K562 (cell line): ENCODE results near the gene TNFSF13. TPM values are rescaled to one million over a fixed set of nuclear protein-coding genes. Genes with fewer than 3 reads are reported as not detected.

ENCODE experiments used
- BRD4 ChIP-seq: fragments of 200-600 bp; sonication (generic); IDR thresholded peaks from 2 replicates; pipeline ENCODE4 v1.6.1; 2017; ENCODE audit warnings: inconsistent platforms
- CREM ChIP-seq: IDR thresholded peaks from 2 replicates; pipeline ENCODE4 v1.6.1; 2014; ENCODE audit warnings: antibody characterized with exemption, low read depth
- MYC ChIP-seq, 2 experiments: fragments of 250-450 bp in 1 of 2; sonication (Bioruptor Pico) in 1 of 2; IDR thresholded peaks; 2 replicates each; pipeline versions ENCODE4 v1.5.1 to v1.6.1; 2012 to 2021; ENCODE audit warnings: low read depth in 2 of 2, borderline replicate concordance in 1 of 2, improper control_type of control experiment in 1 of 2, low read length in 1 of 2, mild to moderate bottlenecking in 1 of 2, moderate library complexity in 1 of 2
- NFIC ChIP-seq: fragments of 450-650 bp; IDR thresholded peaks from 2 replicates; pipeline ENCODE4 v1.6.1; 2017; ENCODE audit warnings: mild to moderate bottlenecking, inconsistent platforms
- NUFIP1 ChIP-seq: fragments of 450-650 bp; IDR thresholded peaks from 2 replicates; pipeline ENCODE4 v1.6.1; 2018; ENCODE audit not compliant: partially characterized antibody
- PHTF2 ChIP-seq: fragments of 250-450 bp; sonication (Bioruptor Pico); IDR thresholded peaks from 2 replicates; pipeline ENCODE4 v1.5.0; 2021; ENCODE audit warnings: mild to moderate bottlenecking
- RHOXF2B ChIP-seq: fragments of 250-450 bp; sonication (Bioruptor Pico); conservative IDR thresholded peaks from 2 replicates; pipeline ENCODE4 v1.5.1; 2021
- SP2 ChIP-seq: IDR thresholded peaks from 2 replicates; pipeline ENCODE4 v1.6.1; 2011; ENCODE audit warnings: mild to moderate bottlenecking, low read depth, low read length, moderate library complexity; ENCODE audit not compliant: poor library complexity, severe bottlenecking; ENCODE audit errors: extremely low read depth
- TAF9B ChIP-seq: fragments of 450-650 bp; IDR thresholded peaks from 2 replicates; pipeline ENCODE4 v1.6.1; 2018; ENCODE audit warnings: mild to moderate bottlenecking; ENCODE audit not compliant: partially characterized antibody
- THRA ChIP-seq: fragments of 450-650 bp; IDR thresholded peaks from 2 replicates; pipeline ENCODE4 v1.6.1; 2017; ENCODE audit warnings: mild to moderate bottlenecking, moderate library complexity
- ZNF766 ChIP-seq: fragments of 200-800 bp; sonication (Bioruptor generic); conservative IDR thresholded peaks from 2 replicates; pipeline ENCODE4 v1.6.1; 2016; ENCODE audit warnings: missing genetic modification characterization, missing compliant biosample characterization
- polyA plus RNA-seq, 8 experiments: library from polyadenylated mRNA; depleted of rRNA in 4 of 8; stranded (reverse) in 5 of 8; unstranded in 3 of 8; fragments of >200 nt; fragmentation: Nextera tagmentation in 2 of 8; fragmentation: Illumina TruSeq in 1 of 8; extraction: Ambion mirVana in 2 of 8; extraction: Trizol in 1 of 8; gene quantifications; 2 replicates each; pipeline versions ENCODE4 v1.2.1 to v1.2.3, GENCODE V29; 2011 to 2014; ENCODE audit warnings: inconsistent platforms in 1 of 8, missing spikeins in 1 of 8
- total RNA-seq, 7 experiments: library from RNA; depleted of rRNA in 6 of 7; stranded (reverse); fragments of >200 nt in 6 of 7; fragmentation: Illumina TruSeq in 2 of 7; extraction: Trizol in 2 of 7; gene quantifications; 2 replicates each; pipeline versions ENCODE4 v1.2.1 to v1.2.3, GENCODE V29; 2011 to 2021; ENCODE audit warnings: low replicate concordance in 1 of 7
- TF ChIP-seq, protein P1 (sequence below): fragments of 250-450 bp; sonication (Bioruptor Pico); IDR thresholded peaks from 2 replicates; pipeline ENCODE4 v1.8.0; 2022; ENCODE audit warnings: inconsistent platforms, mild to moderate bottlenecking, moderate library complexity, borderline replicate concordance
- TF ChIP-seq, protein P2 (sequence below): fragments of 250-450 bp; sonication (Bioruptor Pico); IDR thresholded peaks from 2 replicates; pipeline ENCODE4 v1.8.0; 2021; ENCODE audit warnings: moderate library complexity, mild to moderate bottlenecking, inconsistent platforms
- TF ChIP-seq, protein P3 (sequence below), 2 experiments: fragments of 450-650 bp in 1 of 2; IDR thresholded peaks; 2 replicates each; pipeline ENCODE4 v1.6.1; 2011 to 2017; ENCODE audit warnings: low read depth in 2 of 2, antibody characterized with exemption in 1 of 2, borderline replicate concordance in 1 of 2, low read length in 1 of 2, mild to moderate bottlenecking in 1 of 2, mixed read lengths in 1 of 2; ENCODE audit not compliant: control insufficient read depth in 1 of 2
- TF ChIP-seq, protein P4 (sequence below): sonication (generic); formaldehyde crosslinking; IDR thresholded peaks from 2 replicates; pipeline ENCODE4 v1.8.0; 2023; ENCODE audit warnings: mild to moderate bottlenecking, missing genetic modification reagents

Gene TNFSF13
- total and polyA plus RNA-seq, 9 of the 15 experiments (the other 6 are each of a cell fraction or from before 2014, with no cell fraction given) = 0.04 to 0.51 (median 0.19) TPM; not detected in 1

DNA sequence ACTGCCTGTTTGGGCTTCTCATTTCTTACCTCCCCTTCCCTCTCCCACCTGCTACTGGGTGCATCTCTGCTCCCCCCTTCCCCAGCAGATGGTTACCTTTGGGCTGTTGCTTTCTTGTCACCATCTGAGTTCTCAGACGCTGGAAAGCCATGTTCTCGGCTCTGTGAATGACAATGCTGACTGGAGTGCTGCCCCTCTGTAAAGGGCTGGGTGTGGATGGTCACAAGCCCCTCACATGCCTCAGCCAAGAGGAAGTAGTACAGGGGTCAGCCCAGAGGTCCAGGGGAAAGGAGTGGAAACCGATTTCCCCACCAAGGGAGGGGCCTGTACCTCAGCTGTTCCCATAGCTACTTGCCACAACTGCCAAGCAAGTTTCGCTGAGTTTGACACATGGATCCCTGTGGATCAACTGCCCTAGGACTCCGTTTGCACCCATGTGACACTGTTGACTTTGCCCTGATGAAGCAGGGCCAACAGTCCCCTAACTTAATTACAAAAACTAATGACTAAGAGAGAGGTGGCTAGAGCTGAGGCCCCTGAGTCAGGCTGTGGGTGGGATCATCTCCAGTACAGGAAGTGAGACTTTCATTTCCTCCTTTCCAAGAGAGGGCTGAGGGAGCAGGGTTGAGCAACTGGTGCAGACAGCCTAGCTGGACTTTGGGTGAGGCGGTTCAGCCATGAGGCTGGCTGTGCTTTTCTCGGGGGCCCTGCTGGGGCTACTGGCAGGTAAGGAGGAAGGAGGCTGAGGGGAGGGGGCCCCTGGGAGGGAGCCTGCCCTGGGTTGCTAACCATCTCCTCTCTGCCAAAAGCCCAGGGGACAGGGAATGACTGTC lies 20.7 kb downstream of the TNFSF13 start, which contains the start of gene CD68 (continued):
- TF ChIP-seq MYC (IDR thresholded peaks at IDR 0.05; ENCODE audit: low read depth, low read length) (no peak), MYC (CRISPR knock-in tag; IDR thresholded peaks at IDR 0.05; ENCODE audit: borderline replicate concordance, low read depth) (0 out of 2 replicates have a peak, but pooled peaks have one; percentile 21), THRA (no peak), NFIC (no peak; the same call in none of the 2 replicates), PHTF2 (0 out of 2 replicates have a peak, but pooled peaks have one; percentile 21), SP2 (no peak), BRD4 (no peak), RHOXF2B (CRISPR knock-in tag) (peak; percentile 71; the same call in 1 of the 2 replicates), ZNF766 (no peak), NUFIP1 (no peak), CREM (no peak), TAF9B (no peak)
- TF ChIP-seq, protein P1, sequence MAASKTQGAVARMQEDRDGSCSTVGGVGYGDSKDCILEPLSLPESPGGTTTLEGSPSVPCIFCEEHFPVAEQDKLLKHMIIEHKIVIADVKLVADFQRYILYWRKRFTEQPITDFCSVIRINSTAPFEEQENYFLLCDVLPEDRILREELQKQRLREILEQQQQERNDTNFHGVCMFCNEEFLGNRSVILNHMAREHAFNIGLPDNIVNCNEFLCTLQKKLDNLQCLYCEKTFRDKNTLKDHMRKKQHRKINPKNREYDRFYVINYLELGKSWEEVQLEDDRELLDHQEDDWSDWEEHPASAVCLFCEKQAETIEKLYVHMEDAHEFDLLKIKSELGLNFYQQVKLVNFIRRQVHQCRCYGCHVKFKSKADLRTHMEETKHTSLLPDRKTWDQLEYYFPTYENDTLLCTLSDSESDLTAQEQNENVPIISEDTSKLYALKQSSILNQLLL = no peak
- TF ChIP-seq, protein P2, sequence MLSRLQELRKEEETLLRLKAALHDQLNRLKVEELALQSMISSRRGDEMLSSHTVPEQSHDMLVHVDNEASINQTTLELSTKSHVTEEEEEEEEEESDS (CRISPR knock-in tag) = no peak
- TF ChIP-seq, protein P3, sequence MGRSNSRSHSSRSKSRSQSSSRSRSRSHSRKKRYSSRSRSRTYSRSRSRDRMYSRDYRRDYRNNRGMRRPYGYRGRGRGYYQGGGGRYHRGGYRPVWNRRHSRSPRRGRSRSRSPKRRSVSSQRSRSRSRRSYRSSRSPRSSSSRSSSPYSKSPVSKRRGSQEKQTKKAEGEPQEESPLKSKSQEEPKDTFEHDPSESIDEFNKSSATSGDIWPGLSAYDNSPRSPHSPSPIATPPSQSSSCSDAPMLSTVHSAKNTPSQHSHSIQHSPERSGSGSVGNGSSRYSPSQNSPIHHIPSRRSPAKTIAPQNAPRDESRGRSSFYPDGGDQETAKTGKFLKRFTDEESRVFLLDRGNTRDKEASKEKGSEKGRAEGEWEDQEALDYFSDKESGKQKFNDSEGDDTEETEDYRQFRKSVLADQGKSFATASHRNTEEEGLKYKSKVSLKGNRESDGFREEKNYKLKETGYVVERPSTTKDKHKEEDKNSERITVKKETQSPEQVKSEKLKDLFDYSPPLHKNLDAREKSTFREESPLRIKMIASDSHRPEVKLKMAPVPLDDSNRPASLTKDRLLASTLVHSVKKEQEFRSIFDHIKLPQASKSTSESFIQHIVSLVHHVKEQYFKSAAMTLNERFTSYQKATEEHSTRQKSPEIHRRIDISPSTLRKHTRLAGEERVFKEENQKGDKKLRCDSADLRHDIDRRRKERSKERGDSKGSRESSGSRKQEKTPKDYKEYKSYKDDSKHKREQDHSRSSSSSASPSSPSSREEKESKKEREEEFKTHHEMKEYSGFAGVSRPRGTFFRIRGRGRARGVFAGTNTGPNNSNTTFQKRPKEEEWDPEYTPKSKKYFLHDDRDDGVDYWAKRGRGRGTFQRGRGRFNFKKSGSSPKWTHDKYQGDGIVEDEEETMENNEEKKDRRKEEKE (IDR thresholded peaks at IDR 0.05; ENCODE audit: borderline replicate concordance in 1 of 2, control insufficient read depth in 1 of 2, low read depth in 2 of 2, low read length in 1 of 2) = no peak
- TF ChIP-seq, protein P4, sequence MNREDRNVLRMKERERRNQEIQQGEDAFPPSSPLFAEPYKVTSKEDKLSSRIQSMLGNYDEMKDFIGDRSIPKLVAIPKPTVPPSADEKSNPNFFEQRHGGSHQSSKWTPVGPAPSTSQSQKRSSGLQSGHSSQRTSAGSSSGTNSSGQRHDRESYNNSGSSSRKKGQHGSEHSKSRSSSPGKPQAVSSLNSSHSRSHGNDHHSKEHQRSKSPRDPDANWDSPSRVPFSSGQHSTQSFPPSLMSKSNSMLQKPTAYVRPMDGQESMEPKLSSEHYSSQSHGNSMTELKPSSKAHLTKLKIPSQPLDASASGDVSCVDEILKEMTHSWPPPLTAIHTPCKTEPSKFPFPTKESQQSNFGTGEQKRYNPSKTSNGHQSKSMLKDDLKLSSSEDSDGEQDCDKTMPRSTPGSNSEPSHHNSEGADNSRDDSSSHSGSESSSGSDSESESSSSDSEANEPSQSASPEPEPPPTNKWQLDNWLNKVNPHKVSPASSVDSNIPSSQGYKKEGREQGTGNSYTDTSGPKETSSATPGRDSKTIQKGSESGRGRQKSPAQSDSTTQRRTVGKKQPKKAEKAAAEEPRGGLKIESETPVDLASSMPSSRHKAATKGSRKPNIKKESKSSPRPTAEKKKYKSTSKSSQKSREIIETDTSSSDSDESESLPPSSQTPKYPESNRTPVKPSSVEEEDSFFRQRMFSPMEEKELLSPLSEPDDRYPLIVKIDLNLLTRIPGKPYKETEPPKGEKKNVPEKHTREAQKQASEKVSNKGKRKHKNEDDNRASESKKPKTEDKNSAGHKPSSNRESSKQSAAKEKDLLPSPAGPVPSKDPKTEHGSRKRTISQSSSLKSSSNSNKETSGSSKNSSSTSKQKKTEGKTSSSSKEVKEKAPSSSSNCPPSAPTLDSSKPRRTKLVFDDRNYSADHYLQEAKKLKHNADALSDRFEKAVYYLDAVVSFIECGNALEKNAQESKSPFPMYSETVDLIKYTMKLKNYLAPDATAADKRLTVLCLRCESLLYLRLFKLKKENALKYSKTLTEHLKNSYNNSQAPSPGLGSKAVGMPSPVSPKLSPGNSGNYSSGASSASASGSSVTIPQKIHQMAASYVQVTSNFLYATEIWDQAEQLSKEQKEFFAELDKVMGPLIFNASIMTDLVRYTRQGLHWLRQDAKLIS (CRISPR knock-in tag) = peak; percentile 74; the same call in 1 of the 2 replicates
